HG02943 (cell line): ENCODE results near the gene UTF1.
"Not testable (repeated sequence)": the region's sequence is repeated elsewhere in the genome, so short reads cannot be mapped to it uniquely, and the experiment has no call there.

Experiments used
- ATAC-seq: cut with Tn5 transposase; IDR thresholded peaks from one replicate; pipeline ENCODE4 v1.9.1; 2021; ENCODE audit warnings: mild to moderate bottlenecking, low read depth, moderate library complexity; ENCODE audit not compliant: unreplicated experiment

UTF1 gene

GRCh38 chr10:133260895-133261725 is 31.1 kb downstream of the UTF1 start:
- peak; percentile 35 for ATAC-seq

GRCh38 chr10:133261726-133262325 is 31.8 kb downstream of the UTF1 start:
- peak; percentile 42 for ATAC-seq

GRCh38 chr10:133262696-133263095 is 32.7 kb downstream of the UTF1 start:
- no peak for ATAC-seq

GRCh38 chr10:133263674-133264073 is 33.7 kb downstream of the UTF1 start:
- no peak for ATAC-seq

GRCh38 chr10:133264461-133264860 is 34.4 kb downstream of the UTF1 start:
- no peak for ATAC-seq

- ATAC-seq, result not testable (repeated sequence)
Measured at GRCh38 chr10:133265052-133265451, 35.0 kb downstream of the UTF1 start.

- no peak for ATAC-seq
Measured at GRCh38 chr10:133266056-133266795, 36.2 kb downstream of the UTF1 start.

- ATAC-seq, result no peak
Measured at GRCh38 chr10:133267293-133267692, 37.3 kb downstream of the UTF1 start.

GRCh38 chr10:133267829-133268228 is 37.8 kb downstream of the UTF1 start:
- no peak for ATAC-seq

GRCh38 chr10:133268532-133268931 is 38.5 kb downstream of the UTF1 start:
- no peak for ATAC-seq

- no peak for ATAC-seq
Measured at GRCh38 chr10:133269367-133269766, 39.4 kb downstream of the UTF1 start.

- ATAC-seq, result no peak
Measured at GRCh38 chr10:133270204-133270603, 40.2 kb downstream of the UTF1 start.

- no peak for ATAC-seq
Measured at GRCh38 chr10:133270773-133271297, 40.8 kb downstream of the UTF1 start.

- ATAC-seq, result no peak
Measured at GRCh38 chr10:133271521-133272300, 41.7 kb downstream of the UTF1 start.

GRCh38 chr10:133272301-133272963 is 42.4 kb downstream of the UTF1 start:
- no peak for ATAC-seq

- no peak for ATAC-seq
Measured at GRCh38 chr10:133272964-133273420, 43.0 kb downstream of the UTF1 start.

- ATAC-seq, result no peak
Measured at GRCh38 chr10:133273534-133274143, 43.6 kb downstream of the UTF1 start.

- ATAC-seq, result peak; percentile 35
Measured at GRCh38 chr10:133274751-133275683, 45.0 kb downstream of the UTF1 start.
